H9 (cell line): Measurements from ENCODE around the gene TMEM107. TPM values are rescaled to one million over a fixed set of nuclear protein-coding genes. Genes with fewer than 3 reads are reported as not detected.

ENCODE experiments used
- DNase-seq: peaks from one replicate; pipeline ENCODE4 v3.0.0-alpha.2; 2017
- H2AFZ ChIP-seq: one replicate; pipeline ENCODE4 v1.6.1; 2013; ENCODE audit warnings: mild to moderate bottlenecking, low read length, control low read depth, moderate library complexity
- H2AK5ac ChIP-seq: 2 replicates; pipeline ENCODE4 v1.6.1; 2013; ENCODE audit warnings: low read length, control low read depth, mixed read lengths; ENCODE audit not compliant: insufficient read length
- H2BK120ac ChIP-seq: one replicate; pipeline ENCODE4 v1.6.1; 2013; ENCODE audit warnings: low read depth, mild to moderate bottlenecking, low read length, control low read depth, inconsistent platforms; ENCODE audit not compliant: poor library complexity, severe bottlenecking
- H2BK12ac ChIP-seq: 2 replicates; pipeline ENCODE4 v1.6.1; 2013; ENCODE audit warnings: low read length, control low read depth, mixed read lengths, low read depth; ENCODE audit not compliant: insufficient read length
- H2BK15ac ChIP-seq: 2 replicates; pipeline ENCODE4 v1.6.1; 2013; ENCODE audit warnings: low read depth, low read length, control low read depth
- H2BK20ac ChIP-seq: one replicate; pipeline ENCODE4 v1.6.1; 2013; ENCODE audit warnings: low read depth, mild to moderate bottlenecking, low read length, control low read depth, inconsistent platforms; ENCODE audit not compliant: poor library complexity, severe bottlenecking
- H2BK5ac ChIP-seq: 2 replicates; pipeline ENCODE4 v1.6.1; 2013; ENCODE audit warnings: low read length, control low read depth, mixed read lengths; ENCODE audit not compliant: insufficient read length
- H3K14ac ChIP-seq: 2 replicates; pipeline ENCODE4 v1.6.1; 2013; ENCODE audit warnings: low read length, control low read depth; ENCODE audit not compliant: insufficient read depth
- H3K18ac ChIP-seq: 2 replicates; pipeline ENCODE4 v1.6.1; 2013; ENCODE audit warnings: low read depth, mild to moderate bottlenecking, mixed read lengths, low read length, control low read depth; ENCODE audit not compliant: insufficient read length
- H3K23ac ChIP-seq: 2 replicates; pipeline ENCODE4 v1.6.1; 2013; ENCODE audit warnings: low read length, control low read depth, mixed read lengths, low read depth; ENCODE audit not compliant: insufficient read length
- H3K23me2 ChIP-seq: 2 replicates; pipeline ENCODE4 v1.6.1; 2013; ENCODE audit warnings: low read depth, mild to moderate bottlenecking, mixed read lengths, low read length, control low read depth; ENCODE audit not compliant: insufficient read length, poor library complexity, severe bottlenecking
- H3K27ac ChIP-seq: 2 replicates; pipeline ENCODE4 v1.5.1; 2013; ENCODE audit warnings: low read length, control low read depth, mixed read lengths, low read depth; ENCODE audit not compliant: insufficient read length
- H3K27me3 ChIP-seq: 2 replicates; pipeline ENCODE4 v1.6.1; 2013; ENCODE audit warnings: low read length, control low read depth, inconsistent platforms; ENCODE audit not compliant: insufficient read depth
- H3K4ac ChIP-seq: 2 replicates; pipeline ENCODE4 v1.6.1; 2013; ENCODE audit warnings: low read depth, mild to moderate bottlenecking, control low read depth, inconsistent platforms, low read length, moderate library complexity
- H3K4me1 ChIP-seq: 2 replicates; pipeline ENCODE4 v1.6.1; 2013; ENCODE audit warnings: low read length, control low read depth, inconsistent platforms; ENCODE audit not compliant: insufficient read depth
- H3K4me2 ChIP-seq: 2 replicates; pipeline ENCODE4 v1.6.1; 2013; ENCODE audit warnings: low read length, control low read depth, mixed read lengths; ENCODE audit not compliant: insufficient read length, insufficient read depth
- H3K56ac ChIP-seq: 2 replicates; pipeline ENCODE4 v1.6.1; 2013; ENCODE audit warnings: low read depth, mild to moderate bottlenecking, mixed read lengths, low read length, control low read depth; ENCODE audit not compliant: insufficient read length
- H3K79me1 ChIP-seq: 2 replicates; pipeline ENCODE4 v1.6.1; 2013; ENCODE audit warnings: low read depth, mild to moderate bottlenecking, moderate library complexity, low read length, control low read depth, inconsistent platforms; ENCODE audit not compliant: insufficient read depth, poor library complexity, severe bottlenecking
- H3K79me2 ChIP-seq: 2 replicates; pipeline ENCODE4 v1.6.1; 2013; ENCODE audit warnings: low read length, control low read depth, inconsistent platforms; ENCODE audit not compliant: insufficient read depth
- H3K9ac ChIP-seq: 2 replicates; pipeline ENCODE4 v1.6.1; 2013; ENCODE audit warnings: low read length, control low read depth, mixed read lengths; ENCODE audit not compliant: insufficient read length; ENCODE audit errors: extremely low read depth
- H3K9me3 ChIP-seq: one replicate; pipeline ENCODE4 v1.6.1; 2013; ENCODE audit warnings: low read depth, low read length, inconsistent platforms; ENCODE audit not compliant: control insufficient read depth
- H3T11ph ChIP-seq: one replicate; pipeline ENCODE4 v1.6.1; 2013; ENCODE audit warnings: mild to moderate bottlenecking, low read length, control low read depth, inconsistent platforms
- H4K20me1 ChIP-seq: one replicate; pipeline ENCODE4 v1.6.1; 2013; ENCODE audit not compliant: control insufficient read depth, insufficient read length, insufficient read depth
- H4K5ac ChIP-seq: 2 replicates; pipeline ENCODE4 v1.6.1; 2013; ENCODE audit warnings: low read depth, mild to moderate bottlenecking, mixed read lengths, low read length, control low read depth; ENCODE audit not compliant: insufficient read length
- H4K8ac ChIP-seq: replicated peaks from 2 replicates; pipeline ENCODE4 v1.6.1; 2013; ENCODE audit warnings: low read length, control low read depth, mixed read lengths, low read depth; ENCODE audit not compliant: insufficient read length
- H4K91ac ChIP-seq: 2 replicates; pipeline ENCODE4 v1.6.1; 2013; ENCODE audit warnings: low read depth, mild to moderate bottlenecking, moderate library complexity, mixed read lengths, low read length, control low read depth; ENCODE audit not compliant: insufficient read length
- H3K27ac Mint-ChIP-seq, 3 experiments: 2 replicates in 2 of 3; 3 replicates in 1 of 3; pipeline ENCODE4 v1.8.0; 2020 to 2021; ENCODE audit warnings: mixed read lengths in 3 of 3, mild to moderate bottlenecking in 1 of 3, moderate library complexity in 1 of 3
- H3K27me3 Mint-ChIP-seq: 2 replicates; pipeline ENCODE4 v1.8.0; 2021; ENCODE audit warnings: low read depth, mild to moderate bottlenecking, moderate library complexity, mixed read lengths
- H3K36me3 Mint-ChIP-seq, 3 experiments: 2 replicates in 2 of 3; 3 replicates in 1 of 3; pipeline ENCODE4 v1.8.0; 2020 to 2021; ENCODE audit warnings: low read depth in 3 of 3, mixed read lengths in 3 of 3; ENCODE audit not compliant: insufficient read depth in 1 of 3
- H3K4me1 Mint-ChIP-seq, 2 experiments: 2 replicates each; pipeline ENCODE4 v1.8.0; 2020; ENCODE audit warnings: mixed read lengths in 2 of 2
- H3K4me3 Mint-ChIP-seq, 2 experiments: 2 replicates in 1 of 2; 3 replicates in 1 of 2; pipeline ENCODE4 v1.8.0; 2020 to 2021; ENCODE audit warnings: mild to moderate bottlenecking in 2 of 2, mixed read lengths in 2 of 2, moderate library complexity in 1 of 2
- H3K9me3 Mint-ChIP-seq, 2 experiments: 2 replicates in 1 of 2; 3 replicates in 1 of 2; pipeline ENCODE4 v1.8.0; 2020; ENCODE audit warnings: mild to moderate bottlenecking in 2 of 2, mixed read lengths in 2 of 2, moderate library complexity in 1 of 2
- CTCF ChIP-seq: fragments of 200-600 bp; sonication (generic); conservative IDR thresholded peaks from 3 replicates; pipeline ENCODE4 v1.8.0; 2021; ENCODE audit warnings: antibody characterized with exemption, mild to moderate bottlenecking
- WGBS: extraction: QIAGEN DNeasy Blood & Tissue Kit; methylation state at CpG from one replicate; pipeline ENCODE4 v1.1.7; 2013; ENCODE audit warnings: missing lambda C conversion rate, low lambda C conversion rate, mixed read lengths; ENCODE audit not compliant: insufficient read length; ENCODE audit errors: extremely low coverage; 5-methylcytosine and 5-hydroxymethylcytosine counted together
- long read RNA-seq: library from polyadenylated mRNA; unstranded; transcript quantifications from one replicate; pipeline ENCODE4 v2.0.0, GENCODE V29; 2020
- total RNA-seq: library from RNA; stranded (reverse); gene quantifications from 2 replicates; pipeline ENCODE4 v1.2.1, GENCODE V29; 2021

The TMEM107 gene
- 12.7 and 14.3 TPM in 2 replicates for total RNA-seq
- long read RNA-seq, transcript TMEM107-204 (5 exons, 747 nt): major isoform, 6 of 13 reads
- long read RNA-seq, partial matches to known transcripts: 2 of 13 reads
- long read RNA-seq, other reads (novel, unspliced or antisense): 3 of 13 reads

GRCh38 chr17:8176197-8176940 is at the start of gene TMEM107:
TMEM107 (minus strand) TSS chr17:8176380; CDS start chr17:8176286, 94 bp downstream.
- Histone ChIP-seq H4K8ac (no peak within 1 kb of the TSS), H3K4me1 (peaks cover 5% of the 10 kb centered on the region; the same call in 1 of the 2 replicates), H2BK120ac (no peak within 1 kb of the TSS), H2BK12ac (no peak within 1 kb of the TSS), H3K23me2 (peaks cover 10% of the 10 kb centered on the region), H2BK20ac (no peak within 1 kb of the TSS), H3K23ac (no peak within 1 kb of the TSS), H3K27ac (no peak within 1 kb of the TSS), H3K79me1 (no peaks in the 10 kb centered on the region), H2AFZ (no peak within 1 kb of the TSS), H3K4ac (no peak within 1 kb of the TSS), H3K14ac (peak within 1 kb of the TSS; percentile 92), H3K27me3 (no peaks in the 10 kb centered on the region), H2BK15ac (no peak within 1 kb of the TSS), H3K9ac (peak within 1 kb of the TSS; percentile 82), H3K9me3 (no peaks in the 10 kb centered on the region), H3K79me2 (no peaks in the 10 kb centered on the region), H2BK5ac (no peak within 1 kb of the TSS), H3K56ac (no peak within 1 kb of the TSS), H3K4me2 (peak within 1 kb of the TSS; percentile 55), H4K5ac (no peak within 1 kb of the TSS), H3T11ph (no peak within 1 kb of the TSS), H2AK5ac (no peak within 1 kb of the TSS), H4K91ac (no peak within 1 kb of the TSS), H3K18ac (peak within 1 kb of the TSS; percentile 76), H4K20me1 (no peaks in the 10 kb centered on the region)
- peak; percentile 97 for DNase-seq
- WGBS: no CpG with 5 or more reads among the region's 56 CpGs
- H3K27me3 Mint-ChIP-seq: no peaks in the 10 kb centered on the region
- H3K36me3 Mint-ChIP-seq: no peaks in the 10 kb centered on the region
- no peak for TF ChIP-seq CTCF
- H3K4me3 Mint-ChIP-seq: peak within 1 kb of the TSS; percentile 89 to 93
- peaks cover 26 to 28% of the 10 kb centered on the region in 2 experiments for H3K4me1 Mint-ChIP-seq
- peak within 1 kb of the TSS; percentile 55 to 95 (median 84); a peak in 6 of 7 replicates for H3K27ac Mint-ChIP-seq
- no peaks in the 10 kb centered on the region; a peak in 1 of 5 replicates for H3K9me3 Mint-ChIP-seq
